ENCODE measurements around the gene HEATR9.
"Not testable (repeated sequence)": the region's sequence is repeated elsewhere in the genome, so short reads cannot be mapped to it uniquely, and the experiment has no call there.

HEATR9 gene

GRCh38 chr17:35901631-35902175, 33.0 kb upstream of the HEATR9 start:
- peaks cover 47% of the 10 kb centered on the region for H3K4me1 Mint-ChIP-seq
- H3K9me3 Mint-ChIP-seq = no peaks in the 10 kb centered on the region
- H3K4me3 Mint-ChIP-seq = no peak overlapping the region
- H3K27me3 Mint-ChIP-seq = no peaks in the 10 kb centered on the region
- DNase-seq (ENCODE audit: low spot score in 2 of 2) (no peak), ATAC-seq (replicated peaks; ENCODE audit: extremely low read depth, poor library complexity, severe bottlenecking) (no peak)
- peaks cover 7% of the 10 kb centered on the region for H3K36me3 Mint-ChIP-seq (ENCODE audit: insufficient read depth)
- H3K27ac Mint-ChIP-seq (ENCODE audit: low read depth) = peak overlapping the region; percentile 96

- Mint-ChIP-seq H3K36me3 (ENCODE audit: insufficient read depth) (peaks cover 11% of the 10 kb centered on the region), H3K27me3 (no peaks in the 10 kb centered on the region), H3K4me3 (peak overlapping the region; percentile 58), H3K27ac (ENCODE audit: low read depth) (peak overlapping the region; percentile 96), H3K4me1 (peaks cover 54% of the 10 kb centered on the region), H3K9me3 (no peaks in the 10 kb centered on the region)
- peak in 1 of 2 donors; percentile 54 for DNase-seq (ENCODE audit: low spot score in 2 of 2)
- ATAC-seq (replicated peaks; ENCODE audit: extremely low read depth, poor library complexity, severe bottlenecking) = peak; percentile 73
These were observed 32.2 kb upstream of the HEATR9 start for GRCh38 chr17:35900708-35901480.

GRCh38 chr17:35900280-35900679, 31.6 kb upstream of the HEATR9 start:
- Mint-ChIP-seq H3K4me1 (peaks cover 60% of the 10 kb centered on the region), H3K9me3 (no peaks in the 10 kb centered on the region), H3K27ac (ENCODE audit: low read depth) (peak overlapping the region; percentile 96), H3K27me3 (no peaks in the 10 kb centered on the region), H3K4me3 (peak overlapping the region; percentile 58), H3K36me3 (ENCODE audit: insufficient read depth) (peaks cover 13% of the 10 kb centered on the region)
- ATAC-seq (replicated peaks; ENCODE audit: extremely low read depth, poor library complexity, severe bottlenecking) (peak; percentile 20), DNase-seq (ENCODE audit: low spot score in 2 of 2) (peak in 1 of 2 donors; percentile 19)

- ATAC-seq (replicated peaks; ENCODE audit: extremely low read depth, poor library complexity, severe bottlenecking) (no peak), DNase-seq (ENCODE audit: low spot score in 2 of 2) (no peak)
- peak overlapping the region; percentile 96 for H3K27ac Mint-ChIP-seq (ENCODE audit: low read depth)
- peak overlapping the region; percentile 58 for H3K4me3 Mint-ChIP-seq
- no peaks in the 10 kb centered on the region for H3K9me3 Mint-ChIP-seq
- H3K36me3 Mint-ChIP-seq (ENCODE audit: insufficient read depth) = peaks cover 13% of the 10 kb centered on the region
- no peaks in the 10 kb centered on the region for H3K27me3 Mint-ChIP-seq
- H3K4me1 Mint-ChIP-seq = peaks cover 68% of the 10 kb centered on the region
These were observed 29.8 kb upstream of the HEATR9 start for GRCh38 chr17:35898283-35899070.

GRCh38 chr17:35897772-35898171, 29.1 kb upstream of the HEATR9 start:
- ATAC-seq (replicated peaks; ENCODE audit: extremely low read depth, poor library complexity, severe bottlenecking); DNase-seq (ENCODE audit: low spot score in 2 of 2); H3K9me3 Mint-ChIP-seq; H3K27me3 Mint-ChIP-seq: not testable (repeated sequence)
- H3K27ac Mint-ChIP-seq (ENCODE audit: low read depth) = peak overlapping the region; percentile 23
- H3K36me3 Mint-ChIP-seq (ENCODE audit: insufficient read depth) = peaks cover 13% of the 10 kb centered on the region
- H3K4me3 Mint-ChIP-seq = peak overlapping the region; percentile 58
- peaks cover 69% of the 10 kb centered on the region for H3K4me1 Mint-ChIP-seq

GRCh38 chr17:35895636-35896587, 27.2 kb upstream of the HEATR9 start:
- Mint-ChIP-seq H3K27ac (ENCODE audit: low read depth) (peak overlapping the region; percentile 72), H3K27me3 (no peaks in the 10 kb centered on the region), H3K36me3 (ENCODE audit: insufficient read depth) (peaks cover 13% of the 10 kb centered on the region), H3K4me1 (peaks cover 76% of the 10 kb centered on the region), H3K4me3 (peak overlapping the region; percentile 58), H3K9me3 (no peaks in the 10 kb centered on the region)
- ATAC-seq (replicated peaks; ENCODE audit: extremely low read depth, poor library complexity, severe bottlenecking) = peak; percentile 63
- peak in 1 of 2 donors; percentile 47 for DNase-seq (ENCODE audit: low spot score in 2 of 2)

- H3K4me1 Mint-ChIP-seq = peaks cover 76% of the 10 kb centered on the region
- no peak overlapping the region for H3K4me3 Mint-ChIP-seq
- peaks cover 10% of the 10 kb centered on the region for H3K36me3 Mint-ChIP-seq (ENCODE audit: insufficient read depth)
- H3K27ac Mint-ChIP-seq (ENCODE audit: low read depth) = no peak overlapping the region
- no peak for DNase-seq (ENCODE audit: low spot score in 2 of 2)
- H3K9me3 Mint-ChIP-seq = no peaks in the 10 kb centered on the region
- ATAC-seq (replicated peaks; ENCODE audit: extremely low read depth, poor library complexity, severe bottlenecking) = no peak
- H3K27me3 Mint-ChIP-seq = no peaks in the 10 kb centered on the region
These were observed 25.5 kb upstream of the HEATR9 start for GRCh38 chr17:35894206-35894605.

- no peaks in the 10 kb centered on the region for H3K27me3 Mint-ChIP-seq
- ATAC-seq (replicated peaks; ENCODE audit: extremely low read depth, poor library complexity, severe bottlenecking) (no peak), DNase-seq (ENCODE audit: low spot score in 2 of 2) (no peak)
- H3K4me1 Mint-ChIP-seq = peaks cover 76% of the 10 kb centered on the region
- H3K4me3 Mint-ChIP-seq = no peak overlapping the region
- H3K36me3 Mint-ChIP-seq (ENCODE audit: insufficient read depth) = peaks cover 10% of the 10 kb centered on the region
- H3K27ac Mint-ChIP-seq (ENCODE audit: low read depth) = no peak overlapping the region
- no peaks in the 10 kb centered on the region for H3K9me3 Mint-ChIP-seq
These were observed 25.1 kb upstream of the HEATR9 start for GRCh38 chr17:35893751-35894150.

GRCh38 chr17:35892091-35893035, 23.7 kb upstream of the HEATR9 start:
- H3K4me3 Mint-ChIP-seq = peak overlapping the region; percentile 16
- peak overlapping the region; percentile 53 for H3K27ac Mint-ChIP-seq (ENCODE audit: low read depth)
- peaks cover 74% of the 10 kb centered on the region for H3K4me1 Mint-ChIP-seq
- peak in 1 of 2 donors; percentile 34 for DNase-seq (ENCODE audit: low spot score in 2 of 2)
- H3K9me3 Mint-ChIP-seq = no peaks in the 10 kb centered on the region
- ATAC-seq (replicated peaks; ENCODE audit: extremely low read depth, poor library complexity, severe bottlenecking) = no peak
- no peaks in the 10 kb centered on the region for H3K27me3 Mint-ChIP-seq
- H3K36me3 Mint-ChIP-seq (ENCODE audit: insufficient read depth) = peaks cover 10% of the 10 kb centered on the region

- Mint-ChIP-seq H3K9me3 (no peaks in the 10 kb centered on the region), H3K27me3 (no peaks in the 10 kb centered on the region), H3K36me3 (ENCODE audit: insufficient read depth) (peaks cover 9% of the 10 kb centered on the region), H3K4me3 (peak overlapping the region; percentile 16), H3K27ac (ENCODE audit: low read depth) (peak overlapping the region; percentile 53), H3K4me1 (peaks cover 77% of the 10 kb centered on the region)
- DNase-seq (ENCODE audit: low spot score in 2 of 2) (no peak), ATAC-seq (replicated peaks; ENCODE audit: extremely low read depth, poor library complexity, severe bottlenecking) (no peak)
These were observed 22.6 kb upstream of the HEATR9 start for GRCh38 chr17:35891269-35891668.

- peak; percentile 71 for ATAC-seq (replicated peaks; ENCODE audit: extremely low read depth, poor library complexity, severe bottlenecking)
- Mint-ChIP-seq H3K4me3 (peak overlapping the region; percentile 16), H3K27ac (ENCODE audit: low read depth) (peak overlapping the region; percentile 53)
These were observed 22.1 kb upstream of the HEATR9 start for GRCh38 chr17:35890774-35891155.

More at GRCh38 chr17:35890774-35891155, 22.1 kb upstream of the HEATR9 start:
- Mint-ChIP-seq H3K36me3 (ENCODE audit: insufficient read depth) (peaks cover 6% of the 10 kb centered on the region), H3K4me1 (peaks cover 72% of the 10 kb centered on the region), H3K27me3 (no peaks in the 10 kb centered on the region), H3K9me3 (no peaks in the 10 kb centered on the region)
- peak; percentile 57 to 78 for DNase-seq (ENCODE audit: low spot score in 2 of 2)

Data from central memory CD8-positive, alpha-beta T cell (primary cell).